Cardiac fibroblast (primary cell): ENCODE data around the gene NR1D1.

Source experiments
- DNase-seq, 2 donors: peaks; one replicate each; pipeline versions ENCODE4 v3.0.0 to v3.0.0-alpha.2; 2010; ENCODE audit warnings: low read depth in 2 of 2
- H3K4me3 ChIP-seq, 2 donors: replicated peaks in 1 of 2; 1 replicate in 1 of 2; 2 replicates in 1 of 2; pipeline ENCODE4 v1.5.1; 2011; ENCODE audit warnings: low read depth in 2 of 2, low read length in 2 of 2, mild to moderate bottlenecking in 2 of 2, moderate library complexity in 1 of 2
- CTCF ChIP-seq: IDR thresholded peaks from one replicate; pipeline ENCODE4 v1.5.1; 2011; ENCODE audit warnings: low read depth, mild to moderate bottlenecking, low read length, inconsistent platforms

NR1D1 gene

DNA sequence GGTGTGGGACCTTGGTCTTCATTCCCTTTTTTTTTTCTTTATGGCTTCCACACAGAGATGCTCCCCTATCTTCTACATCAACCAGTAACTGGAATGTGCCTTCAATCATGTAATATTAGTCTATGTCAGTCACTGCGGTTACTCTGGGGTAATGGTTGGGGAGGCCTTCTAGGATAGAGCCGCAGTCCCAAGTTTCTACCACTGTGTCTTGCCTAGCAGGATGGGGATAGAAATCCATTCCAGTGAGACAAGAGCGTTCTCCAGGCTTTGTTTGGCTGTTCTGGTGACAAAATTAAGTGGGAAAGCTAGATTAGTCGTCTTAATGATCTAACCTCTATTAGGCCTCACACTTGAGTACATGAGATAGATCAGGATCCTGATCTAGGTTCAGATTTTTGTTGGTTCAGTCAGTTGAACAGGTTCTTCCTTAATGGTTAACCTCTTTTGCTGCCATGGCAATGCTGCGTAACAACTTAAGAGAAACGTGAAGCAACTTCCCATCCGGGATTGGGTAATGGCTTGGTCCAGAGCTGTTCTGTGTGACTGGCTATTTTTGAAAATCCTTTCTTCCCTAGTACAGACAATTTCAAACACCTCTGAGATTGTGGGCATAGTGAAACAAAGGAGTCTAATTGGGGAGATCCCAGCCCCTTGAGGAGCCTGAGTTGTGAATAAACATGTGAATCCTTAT lies 30.1 kb upstream of the NR1D1 start:
- peak in 1 of 2 donors; percentile 45 for DNase-seq
- no peak overlapping the region for H3K4me3 ChIP-seq

DNA sequence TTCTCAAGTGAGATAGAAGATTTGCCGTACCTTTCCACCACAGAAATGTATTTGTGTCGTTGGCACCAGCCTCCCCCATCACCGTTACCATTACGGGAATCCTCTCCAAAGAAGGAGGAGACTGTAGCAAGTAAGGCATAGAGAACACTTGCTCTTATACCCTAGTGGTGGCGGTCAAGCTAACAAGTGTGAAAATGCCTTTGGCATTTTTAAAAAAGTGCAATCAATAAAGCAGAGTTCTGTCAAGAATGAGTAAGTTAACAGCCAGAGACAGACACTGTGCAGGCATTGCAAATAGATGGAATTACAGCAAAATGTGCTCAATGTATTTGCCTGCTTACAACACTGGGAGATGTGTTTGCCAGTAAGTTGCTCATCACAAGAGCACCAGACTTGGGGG lies 29.1 kb upstream of the NR1D1 start:
- H3K4me3 ChIP-seq, result no peak overlapping the region
- no peak for DNase-seq
- TF ChIP-seq CTCF, result no peak

More for the DNA sequence above, 30.1 kb upstream of the NR1D1 start:
- no peak for TF ChIP-seq CTCF

- peak; percentile 51 to 57 for DNase-seq
- TF ChIP-seq CTCF, result no peak
Measured at GRCh38 chr17:40124279-40125141, 24.1 kb upstream of the NR1D1 start.

DNA sequence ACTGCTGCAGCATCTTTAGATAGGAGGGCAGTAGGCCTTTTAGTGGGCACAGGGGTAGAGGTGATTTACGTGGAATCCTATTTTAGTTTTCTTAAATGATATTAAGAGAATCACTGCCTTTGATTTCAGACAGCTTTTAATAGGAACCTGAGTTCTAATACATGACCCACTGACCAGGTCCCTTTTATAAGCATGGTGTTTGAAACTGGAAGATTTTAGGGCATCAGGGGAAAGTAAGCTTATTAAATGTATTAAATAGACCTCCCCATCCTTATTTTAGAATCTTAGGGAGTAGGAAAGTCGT lies 23.4 kb upstream of the NR1D1 start:
- no peak for DNase-seq
- H3K4me3 ChIP-seq, result peak overlapping the region; percentile 92 to 97
- TF ChIP-seq CTCF, result no peak

More at GRCh38 chr17:40124279-40125141, 24.1 kb upstream of the NR1D1 start:
- H3K4me3 ChIP-seq, result peak overlapping the region; percentile 92 to 97

DNA sequence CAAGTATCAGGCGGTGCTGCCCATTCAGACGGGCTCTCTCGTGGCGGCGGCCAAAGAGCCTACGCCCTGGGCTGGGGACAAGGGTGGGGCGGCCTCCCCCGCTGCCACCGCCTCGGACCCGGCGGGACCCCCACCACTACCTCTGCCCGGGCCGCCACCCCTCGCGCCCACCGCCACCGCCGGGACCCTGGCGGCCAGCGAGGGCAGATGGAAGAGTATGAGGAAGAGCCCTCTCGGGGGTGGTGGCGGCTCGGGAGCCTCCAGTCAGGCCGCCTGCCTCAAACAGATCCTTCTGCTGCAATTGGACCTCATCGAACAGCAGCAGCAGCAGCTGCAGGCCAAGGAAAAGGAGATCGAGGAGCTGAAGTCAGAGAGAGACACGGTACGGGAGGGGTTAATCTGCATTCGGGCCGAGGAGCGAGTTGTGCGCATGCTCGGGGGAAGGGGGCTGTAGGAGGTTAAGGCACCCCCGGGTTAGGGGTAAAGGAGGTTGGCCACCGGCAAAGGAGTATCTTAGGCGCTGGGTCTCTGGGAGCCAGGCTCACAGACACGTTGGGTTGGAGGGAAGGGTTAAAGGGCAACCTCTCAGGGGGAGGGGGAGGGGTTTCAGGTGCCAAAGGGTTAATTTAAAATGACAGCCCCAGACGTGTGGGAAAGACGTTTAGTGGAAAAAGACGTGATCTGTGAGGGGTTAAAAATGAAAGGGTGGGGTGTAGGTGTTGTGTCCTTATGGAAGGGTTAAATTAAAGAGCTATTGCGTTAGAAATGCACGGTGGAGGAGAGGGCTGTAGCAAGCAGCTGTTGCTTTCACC lies 22.8 kb upstream of the NR1D1 start:
- TF ChIP-seq CTCF, result no peak
- DNase-seq, result peak; percentile 49 to 52
- peak overlapping the region; percentile 92 to 97 for H3K4me3 ChIP-seq

DNA sequence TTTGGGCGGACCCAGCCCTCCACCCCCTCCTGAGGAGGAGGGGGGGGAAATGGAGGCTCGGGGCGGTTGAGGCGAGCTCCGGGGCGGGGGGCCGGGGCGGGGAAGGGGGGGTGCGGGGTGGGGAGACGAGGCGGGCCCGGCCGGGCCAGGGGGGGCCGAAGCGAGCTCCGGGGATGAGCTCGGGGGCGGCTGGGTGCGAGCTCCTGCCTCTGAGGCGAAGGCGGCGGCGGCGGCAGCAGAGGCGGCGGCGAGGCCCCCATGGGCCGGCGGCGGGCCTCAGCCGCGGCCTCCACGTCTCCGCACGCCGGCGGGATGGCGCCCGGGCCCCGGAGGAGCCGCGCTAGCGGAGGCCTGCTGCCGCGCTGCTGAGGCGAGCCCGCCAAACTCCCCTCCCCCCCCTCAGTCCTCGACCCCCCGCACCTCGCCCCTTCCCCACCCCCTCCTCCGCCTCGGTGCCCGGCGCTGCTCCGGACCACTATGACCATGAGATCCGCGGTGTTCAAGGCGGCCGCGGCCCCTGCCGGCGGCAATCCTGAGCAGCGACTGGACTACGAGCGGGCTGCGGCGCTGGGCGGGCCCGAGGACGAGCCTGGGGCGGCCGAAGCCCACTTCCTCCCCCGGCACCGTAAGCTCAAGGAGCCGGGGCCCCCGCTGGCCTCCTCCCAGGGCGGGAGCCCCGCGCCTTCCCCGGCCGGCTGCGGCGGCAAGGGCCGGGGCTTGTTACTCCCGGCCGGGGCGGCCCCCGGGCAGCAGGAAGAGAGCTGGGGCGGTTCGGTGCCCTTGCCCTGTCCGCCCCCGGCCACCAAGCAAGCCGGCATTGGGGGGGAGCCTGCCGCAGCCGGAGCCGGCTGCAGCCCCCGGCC lies 22.0 kb upstream of the NR1D1 start:
- peak; percentile 42 to 61 for DNase-seq

More for the DNA sequence above, 22.0 kb upstream of the NR1D1 start:
- TF ChIP-seq CTCF, result peak; percentile 13
- peak overlapping the region; percentile 92 to 97 for H3K4me3 ChIP-seq
